Kidney (tissue), 14 donors: ENCODE measurements around the gene C1QTNF6. TPM values are rescaled to one million over a fixed set of nuclear protein-coding genes. Genes with fewer than 3 reads are reported as not detected.
"Not testable (repeated sequence)": the region's sequence is repeated elsewhere in the genome, so short reads cannot be mapped to it uniquely, and the experiment has no call there.

ENCODE experiments used
- DNase-seq, 5 donors: peaks; one replicate each; pipeline ENCODE4 v3.0.0-alpha.2; 2013 to 2020
- FAIRE-seq: peaks from 2 replicates; lab custom pipeline; 2012; peaks lifted over from hg19 to GRCh38; lab: Jason Lieb, UNC
- H3K27ac ChIP-seq, 2 donors: one replicate each; pipeline ENCODE4 v1.7.0; 2013; ENCODE audit warnings: low read depth in 2 of 2, low read length in 2 of 2, inconsistent platforms in 1 of 2
- H3K27me3 ChIP-seq: one replicate; pipeline ENCODE4 v1.7.1; 2013; ENCODE audit warnings: low read length, inconsistent platforms; ENCODE audit not compliant: control insufficient read depth, insufficient read depth
- H3K36me3 ChIP-seq, 3 donors: one replicate each; pipeline versions ENCODE4 v1.7.0 to v1.7.1; 2013; ENCODE audit warnings: low read length in 3 of 3, control low read depth in 1 of 3, inconsistent platforms in 1 of 3; ENCODE audit not compliant: insufficient read depth in 3 of 3, control insufficient read depth in 2 of 3
- H3K4me1 ChIP-seq, 3 donors: one replicate each; pipeline versions ENCODE4 v1.7.0 to v1.7.1; 2013; ENCODE audit warnings: low read length in 3 of 3, inconsistent platforms in 1 of 3, low read depth in 1 of 3; ENCODE audit not compliant: control insufficient read depth in 2 of 3, insufficient read depth in 2 of 3
- H3K4me3 ChIP-seq, 3 donors: one replicate each; pipeline versions ENCODE4 v1.7.0 to v1.8.1; 2013; ENCODE audit warnings: low read length in 3 of 3, control low read depth in 1 of 3, inconsistent platforms in 1 of 3
- H3K9ac ChIP-seq, 3 donors: one replicate each; pipeline versions ENCODE4 v1.7.0 to v1.7.1; 2013; ENCODE audit warnings: low read length in 3 of 3, control low read depth in 1 of 3, inconsistent platforms in 1 of 3
- H3K9me3 ChIP-seq, 3 donors: one replicate each; pipeline versions ENCODE4 v1.7.0 to v1.7.1; 2013; ENCODE audit warnings: low read length in 3 of 3, control low read depth in 1 of 3, inconsistent platforms in 1 of 3; ENCODE audit not compliant: control insufficient read depth in 2 of 3, insufficient read depth in 1 of 3
- intact Hi-C: fragments of 100-400 bp; cut with DNase I; formaldehyde crosslinking; loops from one replicate; pipeline ENCODE4 v1.11.1; 2022
- polyA plus RNA-seq: library from polyadenylated mRNA; stranded (reverse); fragments of 350-450 nt; fragmentation: Illumina TruSeq; extraction: RNeasy Lipid Tissue Mini Kit (QIAGEN cat#74804); gene quantifications from one replicate; pipeline ENCODE4 v1.2.3, GENCODE V29; 2014; ENCODE audit warnings: low read depth, low replicate concordance; ENCODE audit not compliant: insufficient read depth
- total RNA-seq: library from RNA; stranded (reverse); fragmentation: NEBNext Ultra II Directional; extraction: Animal tissue kit (Norgen Biotek cat#: 25700); gene quantifications from one replicate; pipeline ENCODE4 v1.2.1, GENCODE V29; 2021
- TF ChIP-seq, protein P1 (sequence below): IDR thresholded peaks from 3 replicates; pipeline ENCODE4 v1.5.1; 2012; ENCODE audit warnings: mild to moderate bottlenecking, moderate library complexity, borderline replicate concordance; ENCODE audit not compliant: insufficient read depth; ENCODE audit errors: extremely low read depth
- donor health status: control.
- donor health status: control.
- donor health status: control.
- donor health status: control.
- donor health status: control.
- donor health status: DM: yes; HTN: yes; CAD: no.
- donor health status: Normal renal cell carcinoma (clear cell type).

Gene C1QTNF6
- total and polyA plus RNA-seq, 2 donors from 2014 or later = 3.2 to 8.0 TPM

DNA sequence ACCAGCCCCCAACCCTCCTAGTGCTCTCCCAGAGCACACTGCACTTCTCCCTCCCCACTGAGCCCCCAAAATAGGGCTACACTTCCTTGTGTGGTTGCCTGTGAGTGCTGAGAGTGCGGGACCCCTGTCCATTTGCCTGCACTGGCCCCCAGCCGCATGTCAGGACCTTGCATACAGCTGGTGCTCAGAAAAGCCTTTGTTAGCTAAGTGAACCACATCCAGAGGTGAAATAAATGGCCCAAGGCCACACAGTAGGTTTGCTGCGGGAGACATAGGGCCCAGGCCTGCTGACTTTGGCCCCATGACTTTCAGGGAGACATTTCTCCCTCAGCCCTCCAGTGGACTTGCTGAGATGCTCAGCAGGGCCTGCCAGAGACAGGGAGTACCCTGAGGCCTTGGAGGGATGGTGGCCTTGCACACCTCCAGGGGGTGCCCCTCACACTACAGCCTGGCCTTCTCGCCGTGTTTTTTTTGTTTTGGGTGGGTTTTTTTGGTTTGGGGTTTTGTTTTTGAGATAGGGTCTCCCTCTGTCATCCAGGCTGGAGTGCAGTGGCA lies 14.0 kb upstream of the C1QTNF6 start:
- TF ChIP-seq, protein P1, sequence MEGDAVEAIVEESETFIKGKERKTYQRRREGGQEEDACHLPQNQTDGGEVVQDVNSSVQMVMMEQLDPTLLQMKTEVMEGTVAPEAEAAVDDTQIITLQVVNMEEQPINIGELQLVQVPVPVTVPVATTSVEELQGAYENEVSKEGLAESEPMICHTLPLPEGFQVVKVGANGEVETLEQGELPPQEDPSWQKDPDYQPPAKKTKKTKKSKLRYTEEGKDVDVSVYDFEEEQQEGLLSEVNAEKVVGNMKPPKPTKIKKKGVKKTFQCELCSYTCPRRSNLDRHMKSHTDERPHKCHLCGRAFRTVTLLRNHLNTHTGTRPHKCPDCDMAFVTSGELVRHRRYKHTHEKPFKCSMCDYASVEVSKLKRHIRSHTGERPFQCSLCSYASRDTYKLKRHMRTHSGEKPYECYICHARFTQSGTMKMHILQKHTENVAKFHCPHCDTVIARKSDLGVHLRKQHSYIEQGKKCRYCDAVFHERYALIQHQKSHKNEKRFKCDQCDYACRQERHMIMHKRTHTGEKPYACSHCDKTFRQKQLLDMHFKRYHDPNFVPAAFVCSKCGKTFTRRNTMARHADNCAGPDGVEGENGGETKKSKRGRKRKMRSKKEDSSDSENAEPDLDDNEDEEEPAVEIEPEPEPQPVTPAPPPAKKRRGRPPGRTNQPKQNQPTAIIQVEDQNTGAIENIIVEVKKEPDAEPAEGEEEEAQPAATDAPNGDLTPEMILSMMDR = no peak
- Histone ChIP-seq H3K9ac (no peak overlapping the region), H3K27ac (no peak overlapping the region), H3K4me1 (peaks cover 0 to 16% (median 16%) of the 10 kb centered on the region in 3 donors), H3K4me3 (no peak overlapping the region), H3K36me3 (no peaks in the 10 kb centered on the region), H3K27me3 (no peaks in the 10 kb centered on the region), H3K9me3 (no peaks in the 10 kb centered on the region)
- DNase-seq (peak in 2 of 5 donors; percentile 34 to 59), FAIRE-seq (no peak)
- intact Hi-C loops = loop anchor here (10.0 kb wide), 1 partner anchor 117 kb away; no protein-coding TSS in a partner anchor

DNA sequence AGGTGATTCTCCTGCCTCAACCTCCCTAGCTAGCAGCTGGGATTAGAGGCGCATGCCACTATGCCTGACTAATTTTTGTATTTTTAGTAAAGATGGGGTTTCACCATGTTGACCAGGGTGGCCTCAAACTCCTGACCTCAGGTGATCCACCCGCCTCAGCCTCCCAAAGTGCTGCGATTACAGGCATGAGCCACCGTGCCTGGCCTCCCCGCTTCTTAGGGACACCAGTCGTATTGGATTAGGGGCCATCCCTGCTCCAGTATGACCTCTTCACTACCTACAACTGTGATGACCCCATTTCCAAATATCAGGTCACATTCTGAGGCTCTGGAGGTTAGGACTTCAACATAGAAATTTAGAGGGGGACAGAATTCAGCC lies 13.4 kb upstream of the C1QTNF6 start:
- not testable (repeated sequence) for FAIRE-seq, H3K27ac ChIP-seq, H3K9me3 ChIP-seq, H3K9ac ChIP-seq, H3K36me3 ChIP-seq, H3K4me3 ChIP-seq, H3K27me3 ChIP-seq
- DNase-seq = peak in 2 of 5 donors; percentile 23 to 57
- H3K4me1 ChIP-seq = peaks cover 0 to 22% (median 21%) of the 10 kb centered on the region in 3 donors
- intact Hi-C loops = loop anchor here (10.0 kb wide), 1 partner anchor 117 kb away; no protein-coding TSS in a partner anchor

DNA sequence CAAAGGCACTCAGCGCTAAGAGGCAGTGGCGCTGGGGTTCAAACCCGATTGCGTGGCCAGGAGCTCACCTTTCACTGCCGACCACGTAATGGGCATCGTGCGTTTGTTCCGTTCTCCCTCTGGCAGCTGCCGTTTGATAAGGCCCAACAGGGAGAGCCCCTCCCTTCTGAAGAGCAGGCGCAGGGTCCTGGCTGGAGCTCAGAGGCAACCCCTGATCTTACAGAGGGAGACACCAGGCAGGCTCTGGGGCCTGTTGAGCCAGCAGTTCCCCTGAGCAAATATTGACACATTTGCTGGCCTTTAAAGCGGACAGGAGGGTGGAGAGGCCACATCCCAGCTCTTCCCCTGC lies 11.7 kb upstream of the C1QTNF6 start:
- intact Hi-C loops = loop anchor here (10.0 kb wide), 1 partner anchor 115 kb away; no protein-coding TSS in a partner anchor
- H3K36me3 ChIP-seq = no peaks in the 10 kb centered on the region
- H3K27me3 ChIP-seq = no peaks in the 10 kb centered on the region
- peak overlapping the region in 2 of 3 donors; percentile 23 to 30 for H3K4me3 ChIP-seq
- no peak for DNase-seq
- TF ChIP-seq, protein P1 = no peak
- H3K9ac ChIP-seq = peak overlapping the region in 2 of 3 donors; percentile 35 to 92
- no peaks in the 10 kb centered on the region for H3K9me3 ChIP-seq
- H3K4me1 ChIP-seq = peaks cover 0 to 29% (median 26%) of the 10 kb centered on the region in 3 donors
- no peak for FAIRE-seq
- no peak overlapping the region for H3K27ac ChIP-seq

DNA sequence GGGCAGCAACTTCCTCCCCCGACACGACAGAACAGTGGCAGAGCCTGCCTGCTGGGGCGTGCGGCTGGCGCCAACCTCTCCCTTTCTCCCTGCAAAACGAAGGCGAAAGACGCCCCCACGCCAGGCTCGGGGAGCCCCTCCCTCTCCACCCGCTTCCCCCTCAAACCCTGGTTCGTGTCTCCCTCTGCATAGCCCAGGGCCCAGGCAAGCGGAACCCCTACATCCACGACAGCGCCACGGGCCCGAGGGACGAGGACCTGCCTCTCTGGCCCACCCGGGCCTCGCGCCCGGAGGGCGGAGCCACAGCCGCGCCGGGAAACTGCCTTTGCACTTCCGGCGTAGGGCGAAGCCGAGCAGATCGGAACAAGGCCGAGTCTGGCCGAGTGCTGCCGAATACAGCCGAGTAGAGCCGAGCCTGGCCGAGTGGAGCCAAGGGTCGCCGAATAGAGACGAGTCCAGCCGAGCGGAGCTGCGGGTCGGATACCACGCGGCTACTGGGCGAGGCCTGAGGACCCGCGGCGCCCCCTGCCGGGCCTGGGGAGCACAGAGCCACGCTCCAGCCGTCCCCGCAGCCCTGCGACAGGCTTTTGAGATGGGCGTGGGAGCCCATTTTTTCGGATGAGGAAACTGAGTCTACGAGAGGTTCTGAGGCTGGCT lies 11.2 kb upstream of the C1QTNF6 start:
- Histone ChIP-seq H3K27ac (peak overlapping the region; percentile 94 to 95), H3K36me3 (no peaks in the 10 kb centered on the region), H3K9me3 (no peaks in the 10 kb centered on the region), H3K27me3 (no peaks in the 10 kb centered on the region), H3K9ac (peak overlapping the region; percentile 67 to 92 (median 87)), H3K4me3 (peak overlapping the region; percentile 73 to 82 (median 75)), H3K4me1 (peaks cover 0 to 29% (median 26%) of the 10 kb centered on the region in 3 donors)
- TF ChIP-seq, protein P1 = peak; percentile 89
- peak; percentile 98 for FAIRE-seq
- intact Hi-C loops = no loop called here
- peak; percentile 99 to 100 (median 100) for DNase-seq
